ENCODE data around the gene SLC4A7.
"Not testable (repeated sequence)": the region's sequence is repeated elsewhere in the genome, so short reads cannot be mapped to it uniquely, and the experiment has no call there.

SLC4A7 gene

DNA sequence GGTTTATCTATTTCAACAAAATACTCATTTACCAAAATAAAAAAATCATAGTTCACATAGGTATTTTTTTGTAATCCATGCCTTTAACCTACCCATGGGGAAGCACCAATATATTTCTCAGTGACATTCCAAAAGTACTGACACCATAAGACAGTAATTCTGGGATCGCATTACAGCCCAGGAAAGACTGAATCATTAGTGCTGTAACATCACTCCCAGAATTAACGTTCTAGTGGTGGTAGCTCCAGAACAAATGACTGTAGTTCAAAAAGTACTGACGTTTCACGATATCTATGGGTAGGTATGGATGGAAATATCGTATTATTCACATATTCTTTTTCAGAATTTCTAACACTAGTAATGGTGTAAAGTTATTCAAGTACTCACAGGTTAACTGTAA is 60.7 kb downstream of the SLC4A7 start:
- Histone ChIP-seq H3K4me1 (ENCODE audit: control insufficient read depth, insufficient read depth, low read length) (no peaks in the 10 kb centered on the region), H3K27me3 (ENCODE audit: control insufficient read depth, insufficient read depth, low read length) (no peaks in the 10 kb centered on the region), H3K9ac (ENCODE audit: low read length) (no peak overlapping the region), H3K27ac (ENCODE audit: low read depth, low read length) (no peak overlapping the region), H3K4me3 (ENCODE audit: low read length) (no peak overlapping the region), H3K36me3 (ENCODE audit: control insufficient read depth, insufficient read depth, low read length) (no peaks in the 10 kb centered on the region)

DNA sequence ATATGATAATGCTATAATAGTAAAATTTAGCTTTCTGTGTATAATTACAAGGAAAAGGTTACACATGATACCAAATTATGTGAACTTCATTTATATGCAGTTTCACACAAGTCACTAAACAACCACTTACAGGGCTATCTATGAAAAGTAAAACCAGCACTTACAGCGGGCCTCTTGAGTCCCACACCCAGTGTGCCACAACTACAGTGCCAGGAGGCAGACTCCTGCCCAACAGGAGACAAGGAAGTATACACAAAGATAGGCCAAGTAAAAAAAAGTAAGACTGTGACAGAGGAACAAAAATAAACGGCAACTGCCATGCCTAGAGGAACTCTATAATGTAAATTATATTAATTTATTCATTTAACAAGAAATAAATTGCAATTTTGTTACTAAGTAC is 61.6 kb downstream of the SLC4A7 start:
- Histone ChIP-seq H3K9ac (ENCODE audit: low read length) (no peak overlapping the region), H3K27me3 (ENCODE audit: control insufficient read depth, insufficient read depth, low read length) (no peaks in the 10 kb centered on the region), H3K27ac (ENCODE audit: low read depth, low read length) (no peak overlapping the region), H3K4me1 (ENCODE audit: control insufficient read depth, insufficient read depth, low read length) (no peaks in the 10 kb centered on the region), H3K4me3 (ENCODE audit: low read length) (no peak overlapping the region), H3K36me3 (ENCODE audit: control insufficient read depth, insufficient read depth, low read length) (peaks cover 4% of the 10 kb centered on the region)

DNA sequence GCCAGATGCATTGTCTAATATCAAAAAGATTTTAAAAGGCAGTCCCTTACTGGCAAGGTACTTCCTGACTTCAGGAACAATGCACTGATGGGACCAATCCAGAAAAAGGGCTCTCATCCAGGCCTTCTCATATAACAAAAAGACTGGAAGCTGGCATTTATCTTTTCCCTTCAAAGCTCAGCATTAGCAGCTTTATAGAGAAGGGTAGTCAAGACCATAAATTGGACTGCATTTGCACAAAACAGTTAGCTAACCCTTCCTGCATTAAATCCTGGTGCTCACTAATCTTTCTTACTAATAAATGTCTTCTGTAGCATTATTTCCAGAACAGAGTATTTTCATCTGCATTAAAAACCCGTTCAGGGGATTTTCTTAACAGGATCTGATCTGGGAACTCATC is 69.0 kb downstream of the SLC4A7 start:
- Histone ChIP-seq H3K9ac (ENCODE audit: low read length) (no peak overlapping the region), H3K36me3 (ENCODE audit: control insufficient read depth, insufficient read depth, low read length) (peaks cover 5% of the 10 kb centered on the region), H3K27me3 (ENCODE audit: control insufficient read depth, insufficient read depth, low read length) (no peaks in the 10 kb centered on the region), H3K4me3 (ENCODE audit: low read length) (no peak overlapping the region), H3K4me1 (ENCODE audit: control insufficient read depth, insufficient read depth, low read length) (no peaks in the 10 kb centered on the region), H3K27ac (ENCODE audit: low read depth, low read length) (no peak overlapping the region)

DNA sequence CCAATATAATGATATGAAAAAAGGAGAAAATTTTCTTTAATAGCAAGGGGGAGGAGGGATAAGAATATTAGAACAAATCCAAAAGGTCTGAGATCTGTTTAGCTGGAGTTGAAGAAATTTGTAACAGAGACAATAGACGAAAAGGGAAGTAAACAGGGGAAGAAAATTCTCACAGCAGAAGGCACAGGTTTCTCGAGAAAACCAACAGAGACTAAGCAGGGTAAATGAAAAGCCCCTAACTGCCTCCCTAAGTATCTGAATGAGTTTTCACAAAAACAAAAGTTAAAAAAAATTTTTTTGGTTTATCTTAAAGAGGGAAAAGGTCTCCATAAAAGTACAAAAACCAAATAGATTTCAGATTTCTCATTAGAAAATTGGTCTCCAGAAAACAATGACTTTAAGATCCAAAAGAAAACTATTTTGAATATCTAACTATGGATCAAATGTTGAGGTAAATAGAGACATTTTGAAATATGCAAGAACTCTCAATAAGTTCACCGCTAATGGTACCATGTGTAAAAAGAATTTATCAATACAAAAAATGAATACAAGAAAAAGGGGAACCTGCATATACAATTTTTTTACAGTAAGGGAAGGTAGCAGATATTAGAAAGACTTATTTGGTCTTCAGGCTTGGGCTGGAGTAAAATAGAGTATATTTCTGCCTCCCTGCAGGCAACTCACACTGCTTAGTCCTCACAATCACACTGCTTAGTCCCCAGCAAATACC is 91.1 kb downstream of the SLC4A7 start:
- H3K4me1 ChIP-seq (ENCODE audit: control insufficient read depth, insufficient read depth, low read length), result no peaks in the 10 kb centered on the region
- no peaks in the 10 kb centered on the region for H3K27me3 ChIP-seq (ENCODE audit: control insufficient read depth, insufficient read depth, low read length)
- H3K36me3 ChIP-seq (ENCODE audit: control insufficient read depth, insufficient read depth, low read length), result no peaks in the 10 kb centered on the region
- no peak overlapping the region for H3K4me3 ChIP-seq (ENCODE audit: low read length)
- H3K9ac ChIP-seq (ENCODE audit: low read length), result no peak overlapping the region
- no peak overlapping the region for H3K27ac ChIP-seq (ENCODE audit: low read depth, low read length)

DNA sequence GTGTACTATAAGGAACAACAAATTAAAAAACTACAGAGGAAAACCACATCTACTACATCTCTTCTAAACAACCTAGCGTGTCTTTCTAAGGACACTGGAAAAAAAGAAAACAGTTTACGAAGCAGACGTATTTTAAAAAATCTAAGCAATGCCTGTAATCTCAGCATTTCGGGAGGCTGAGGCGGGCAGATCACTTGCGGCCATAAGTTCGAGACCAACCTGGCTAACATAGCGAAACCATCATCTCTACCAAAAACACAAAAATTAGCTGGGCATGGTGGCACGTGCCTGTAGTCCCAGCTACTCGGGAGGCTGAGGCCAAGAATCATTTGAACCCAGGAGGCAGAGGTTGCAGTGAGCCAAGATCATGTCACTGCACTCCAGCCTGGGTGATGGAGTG is 91.8 kb downstream of the SLC4A7 start:
- not testable (repeated sequence) for H3K27me3 ChIP-seq (ENCODE audit: control insufficient read depth, insufficient read depth, low read length); H3K9ac ChIP-seq (ENCODE audit: low read length); H3K27ac ChIP-seq (ENCODE audit: low read depth, low read length); H3K36me3 ChIP-seq (ENCODE audit: control insufficient read depth, insufficient read depth, low read length); H3K4me1 ChIP-seq (ENCODE audit: control insufficient read depth, insufficient read depth, low read length); H3K4me3 ChIP-seq (ENCODE audit: low read length)

DNA sequence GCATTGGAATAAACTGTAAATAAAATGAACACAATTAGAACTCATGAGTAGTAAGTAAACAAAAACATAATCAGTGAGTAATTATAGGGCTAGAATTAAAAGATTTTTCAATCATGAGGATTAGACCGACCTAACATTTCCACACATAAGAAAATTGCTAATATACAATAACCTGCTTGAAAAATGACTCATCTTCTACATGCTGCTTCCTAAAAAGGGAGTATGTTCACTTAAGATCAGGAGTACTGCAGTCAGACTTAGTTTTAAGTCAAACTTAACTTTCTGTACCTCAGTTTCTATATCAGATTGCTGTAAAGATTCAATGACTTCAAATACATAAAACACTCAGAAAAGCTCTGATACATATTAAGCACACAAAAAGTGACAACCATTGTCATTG is 92.4 kb downstream of the SLC4A7 start:
- no peak overlapping the region for H3K4me3 ChIP-seq (ENCODE audit: low read length)
- H3K36me3 ChIP-seq (ENCODE audit: control insufficient read depth, insufficient read depth, low read length), result no peaks in the 10 kb centered on the region
- no peak overlapping the region for H3K9ac ChIP-seq (ENCODE audit: low read length)
- H3K27me3 ChIP-seq (ENCODE audit: control insufficient read depth, insufficient read depth, low read length), result no peaks in the 10 kb centered on the region
- no peaks in the 10 kb centered on the region for H3K4me1 ChIP-seq (ENCODE audit: control insufficient read depth, insufficient read depth, low read length)
- no peak overlapping the region for H3K27ac ChIP-seq (ENCODE audit: low read depth, low read length)

DNA sequence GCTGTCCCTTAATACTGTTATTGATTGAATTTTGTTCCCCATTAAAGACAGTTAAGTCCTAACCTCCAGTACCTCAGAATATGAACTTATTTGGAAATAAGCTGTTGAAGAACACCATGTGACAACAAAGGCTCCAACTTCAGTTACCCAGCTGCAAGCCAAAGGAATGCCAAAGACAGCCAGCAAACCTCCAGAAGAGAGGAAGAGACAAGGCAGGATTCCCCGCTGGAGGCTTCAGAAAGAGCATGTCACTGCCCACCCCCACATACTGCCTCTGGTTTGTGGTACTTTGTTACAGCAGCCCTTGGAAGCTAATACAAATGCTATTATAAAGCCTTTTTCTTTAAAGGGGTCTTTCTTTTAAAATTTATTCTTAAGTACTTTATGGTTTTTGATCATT is 96.6 kb downstream of the SLC4A7 start:
- Histone ChIP-seq H3K27ac (ENCODE audit: low read depth, low read length) (no peak overlapping the region), H3K36me3 (ENCODE audit: control insufficient read depth, insufficient read depth, low read length) (peaks cover 8% of the 10 kb centered on the region), H3K27me3 (ENCODE audit: control insufficient read depth, insufficient read depth, low read length) (no peaks in the 10 kb centered on the region), H3K9ac (ENCODE audit: low read length) (no peak overlapping the region), H3K4me3 (ENCODE audit: low read length) (no peak overlapping the region), H3K4me1 (ENCODE audit: control insufficient read depth, insufficient read depth, low read length) (no peaks in the 10 kb centered on the region)

DNA sequence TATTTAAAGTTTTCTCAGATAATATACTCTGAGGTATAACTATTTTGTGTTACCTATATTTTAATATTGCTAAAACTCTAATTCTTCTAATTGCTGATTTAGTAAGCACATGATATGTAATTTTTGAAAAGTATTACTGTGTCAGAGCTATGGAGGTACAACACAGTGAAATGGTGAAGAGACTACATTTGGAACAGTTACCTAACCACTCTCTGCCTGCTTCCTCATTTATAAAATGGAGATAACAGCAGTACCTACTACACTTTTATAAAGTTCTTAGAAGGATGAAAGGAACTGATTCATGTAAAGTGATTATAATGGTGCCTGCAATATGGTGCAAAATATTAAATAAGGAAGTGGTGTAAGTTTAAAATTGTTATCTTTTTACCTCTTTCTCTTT is 98.7 kb downstream of the SLC4A7 start:
- no peak overlapping the region for H3K4me3 ChIP-seq (ENCODE audit: low read length)
- H3K9ac ChIP-seq (ENCODE audit: low read length), result no peak overlapping the region
- no peak overlapping the region for H3K27ac ChIP-seq (ENCODE audit: low read depth, low read length)
- no peaks in the 10 kb centered on the region for H3K4me1 ChIP-seq (ENCODE audit: control insufficient read depth, insufficient read depth, low read length)
- H3K27me3 ChIP-seq (ENCODE audit: control insufficient read depth, insufficient read depth, low read length), result no peaks in the 10 kb centered on the region
- H3K36me3 ChIP-seq (ENCODE audit: control insufficient read depth, insufficient read depth, low read length), result peaks cover 8% of the 10 kb centered on the region

DNA sequence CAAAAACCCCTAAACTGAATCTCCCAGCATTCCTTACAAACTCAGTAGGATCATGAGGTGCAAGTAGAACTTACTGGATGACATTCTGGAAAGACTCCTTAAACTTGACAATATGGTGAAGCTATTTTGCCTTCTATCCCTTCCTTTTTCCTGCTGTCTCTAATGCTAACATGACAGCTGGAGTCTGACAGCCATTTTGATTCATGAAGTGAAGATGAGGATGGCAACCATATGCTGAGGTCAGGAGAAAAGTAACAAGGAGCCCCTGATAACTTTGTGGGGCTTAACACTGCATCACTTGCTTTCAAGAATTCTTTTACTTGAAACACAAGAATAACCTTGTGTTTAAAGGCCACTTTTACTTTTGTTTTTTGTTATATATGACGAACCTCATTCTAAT is 100.0 kb downstream of the SLC4A7 start:
- Histone ChIP-seq H3K4me1 (ENCODE audit: control insufficient read depth, insufficient read depth, low read length) (no peaks in the 10 kb centered on the region), H3K27ac (ENCODE audit: low read depth, low read length) (no peak overlapping the region), H3K36me3 (ENCODE audit: control insufficient read depth, insufficient read depth, low read length) (peaks cover 8% of the 10 kb centered on the region), H3K9ac (ENCODE audit: low read length) (no peak overlapping the region), H3K27me3 (ENCODE audit: control insufficient read depth, insufficient read depth, low read length) (no peaks in the 10 kb centered on the region), H3K4me3 (ENCODE audit: low read length) (no peak overlapping the region)

DNA sequence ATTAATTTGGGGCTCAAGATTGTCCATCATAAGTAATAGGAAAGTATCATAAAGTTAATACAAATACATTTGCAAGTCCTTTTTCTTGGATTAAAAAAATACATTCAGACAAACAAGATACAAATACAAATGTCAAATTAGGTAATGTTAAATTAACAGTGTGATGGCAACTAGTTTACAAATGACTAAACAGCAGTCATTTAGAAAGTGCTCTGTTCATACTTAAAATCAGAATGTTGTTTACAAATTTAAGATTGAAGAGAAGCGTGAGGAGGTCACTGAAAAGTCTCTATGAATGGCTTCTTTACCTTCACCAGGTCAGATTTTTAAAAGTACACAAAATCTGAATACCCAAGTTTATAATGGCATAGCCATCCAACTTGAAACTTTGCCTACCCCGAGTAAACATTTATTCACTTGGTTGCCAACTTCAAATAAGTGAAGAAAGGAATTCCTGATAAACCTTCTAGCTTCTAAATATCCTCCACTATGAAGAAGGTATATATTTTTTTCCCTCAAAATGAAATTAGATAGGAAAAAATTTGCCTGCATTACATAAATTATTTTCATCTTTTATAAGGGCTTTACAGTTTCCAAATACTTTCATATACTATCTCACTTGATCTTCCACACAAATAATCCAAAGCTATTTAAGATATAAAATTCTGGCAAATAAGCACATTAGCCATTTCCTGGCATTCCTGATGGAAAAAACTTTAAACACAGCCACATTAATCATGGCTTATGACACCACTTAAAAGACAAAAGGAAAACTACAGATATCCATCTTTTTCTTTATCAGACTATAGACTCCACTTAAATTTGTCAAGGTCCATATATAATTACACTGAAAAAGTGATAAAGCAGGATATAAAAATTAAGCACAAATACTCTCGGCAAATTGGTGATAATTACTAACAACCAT is 103.5 kb downstream of the SLC4A7 start:
- no peak overlapping the region for H3K9ac ChIP-seq (ENCODE audit: low read length)
- H3K4me3 ChIP-seq (ENCODE audit: low read length), result no peak overlapping the region
- H3K27me3 ChIP-seq (ENCODE audit: control insufficient read depth, insufficient read depth, low read length), result no peaks in the 10 kb centered on the region
- H3K27ac ChIP-seq (ENCODE audit: low read depth, low read length), result no peak overlapping the region
- H3K4me1 ChIP-seq (ENCODE audit: control insufficient read depth, insufficient read depth, low read length), result no peaks in the 10 kb centered on the region
- peaks cover 8% of the 10 kb centered on the region for H3K36me3 ChIP-seq (ENCODE audit: control insufficient read depth, insufficient read depth, low read length)

DNA sequence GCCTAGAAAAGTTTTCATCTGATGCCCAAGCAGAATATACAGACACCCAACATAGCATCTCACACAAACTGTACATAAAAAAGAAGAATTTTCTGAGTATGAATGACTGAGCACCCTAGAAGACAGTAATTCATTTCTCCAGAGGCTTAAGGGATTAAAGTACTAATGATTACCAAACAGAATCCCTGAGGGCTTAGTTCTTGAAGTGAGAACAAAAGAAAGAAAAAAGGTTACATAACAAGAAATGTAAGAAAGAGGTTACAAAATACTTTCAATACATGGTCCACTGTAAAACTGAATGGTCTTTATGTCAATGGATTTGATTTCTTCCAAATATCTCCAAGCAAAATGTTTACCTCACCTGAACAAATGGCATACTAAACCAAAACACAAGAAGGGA is 105.9 kb downstream of the SLC4A7 start:
- Histone ChIP-seq H3K4me1 (ENCODE audit: control insufficient read depth, insufficient read depth, low read length) (no peaks in the 10 kb centered on the region), H3K4me3 (ENCODE audit: low read length) (no peak overlapping the region), H3K9ac (ENCODE audit: low read length) (no peak overlapping the region), H3K36me3 (ENCODE audit: control insufficient read depth, insufficient read depth, low read length) (peaks cover 3% of the 10 kb centered on the region), H3K27me3 (ENCODE audit: control insufficient read depth, insufficient read depth, low read length) (no peaks in the 10 kb centered on the region), H3K27ac (ENCODE audit: low read depth, low read length) (no peak overlapping the region)

DNA sequence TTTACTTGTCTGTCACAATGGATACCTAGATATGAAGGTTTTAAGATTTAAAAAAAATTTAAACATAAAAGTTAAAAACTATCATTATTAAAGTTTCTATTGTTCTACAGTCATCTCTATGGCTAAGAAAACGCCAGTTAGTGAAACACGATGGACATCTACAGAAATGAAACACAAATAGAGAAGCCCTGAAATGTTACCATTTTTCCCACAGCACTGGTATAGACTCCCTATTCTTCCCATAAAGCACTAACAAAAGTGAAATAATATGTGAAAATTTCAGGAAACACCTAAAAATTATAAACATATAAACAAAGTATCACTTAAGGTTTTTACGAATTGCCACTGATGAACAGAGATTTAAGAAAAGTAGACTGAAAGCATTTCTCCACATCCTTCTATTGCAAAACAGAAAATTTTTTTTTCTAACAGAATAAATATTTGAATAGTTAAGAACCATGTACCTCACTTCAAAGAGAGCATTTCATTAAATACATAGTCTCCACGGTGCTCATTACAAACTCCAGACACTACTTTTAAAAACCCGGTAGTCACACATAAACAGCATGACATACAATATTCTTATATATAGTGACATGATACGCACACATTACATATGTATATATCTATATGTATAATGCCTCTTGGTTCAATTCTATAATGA is 107.9 kb downstream of the SLC4A7 start:
- H3K9ac ChIP-seq (ENCODE audit: low read length), result no peak overlapping the region
- H3K36me3 ChIP-seq (ENCODE audit: control insufficient read depth, insufficient read depth, low read length), result no peaks in the 10 kb centered on the region
- H3K4me3 ChIP-seq (ENCODE audit: low read length), result no peak overlapping the region
- H3K27me3 ChIP-seq (ENCODE audit: control insufficient read depth, insufficient read depth, low read length), result no peaks in the 10 kb centered on the region
- no peaks in the 10 kb centered on the region for H3K4me1 ChIP-seq (ENCODE audit: control insufficient read depth, insufficient read depth, low read length)
- H3K27ac ChIP-seq (ENCODE audit: low read depth, low read length), result no peak overlapping the region
